Occipital lobe (tissue), 3 donors: ENCODE measurements around the gene PHF20. TPM values are rescaled to one million over a fixed set of nuclear protein-coding genes. Genes with fewer than 3 reads are reported as not detected.
A peak's percentile ranks its signal among the peaks of the same experiment; 100 is the strongest.
"Not testable (repeated sequence)": the region's sequence is repeated elsewhere in the genome, so short reads cannot be mapped to it uniquely, and the experiment has no call there.

ENCODE experiments used
- DNase-seq: peaks from one replicate; lab custom pipeline; 2025; lab: John Stamatoyannopoulos, UW
- small RNA-seq: library from RNA; depleted of rRNA; stranded (forward); fragments of <200 nt; gene quantifications from one replicate; pipeline ENCODE3, GENCODE V24; 2014
- total RNA-seq: library from RNA; depleted of rRNA; stranded (reverse); fragments of >200 nt; gene quantifications from one replicate; pipeline ENCODE4 v1.2.3, GENCODE V29; 2014

Gene PHF20
- total RNA-seq, 1 donor from 2014 or later, result 46.3 TPM

GRCh38 chr20:35972462-35972861, 200.6 kb downstream of the PHF20 start:
- DNase-seq, result no peak

- no peak for DNase-seq
These were observed 202.4 kb downstream of the PHF20 start for GRCh38 chr20:35974256-35974655.

GRCh38 chr20:35975576-35976373, 204.0 kb downstream of the PHF20 start:
- no peak for DNase-seq

GRCh38 chr20:35978041-35978513, 206.3 kb downstream of the PHF20 start:
- no peak for DNase-seq

- DNase-seq, result no peak
These were observed 207.7 kb downstream of the PHF20 start for GRCh38 chr20:35979544-35979943.

- DNase-seq, result no peak
These were observed 210.2 kb downstream of the PHF20 start for GRCh38 chr20:35981969-35982368.

- no peak for DNase-seq
These were observed 212.6 kb downstream of the PHF20 start for GRCh38 chr20:35984382-35984781.

GRCh38 chr20:35985806-35986205, 214.0 kb downstream of the PHF20 start:
- DNase-seq, result no peak

GRCh38 chr20:35988910-35989463, 217.2 kb downstream of the PHF20 start:
- no peak for DNase-seq

- DNase-seq, result no peak
These were observed 219.4 kb downstream of the PHF20 start for GRCh38 chr20:35991142-35991771.

- peak; percentile 1 for DNase-seq
These were observed 221.0 kb downstream of the PHF20 start for GRCh38 chr20:35992713-35993335.

GRCh38 chr20:35994994-35995453, 223.2 kb downstream of the PHF20 start:
- peak; percentile 42 for DNase-seq

GRCh38 chr20:35996492-35996891, 224.7 kb downstream of the PHF20 start:
- DNase-seq, result not testable (repeated sequence)

Small RNA genes lying within 50 kb of the gene (small RNA-seq; reads per million reads assigned to genes)
- gene COX7BP2 (not detected), gene HIGD1AP16 (not detected), gene RF00019 (not detected), gene RF00026 (not detected), gene RNU4-40P (0.09 reads per million), gene RNU6-937P (not detected)

Other genes with a start within 250 kb of the PHF20 start
- gene C20orf173, start 242.4 kb upstream of the PHF20 start, total RNA-seq, result not detected
- gene ERGIC3, start 229.9 kb upstream of the PHF20 start, total RNA-seq, result 204 TPM
- 1.4 TPM for gene SPAG4, start 156.2 kb upstream of the PHF20 start, total RNA-seq
- gene CPNE1, start 107.1 kb upstream of the PHF20 start, total RNA-seq, result 55.1 TPM
- 108 TPM for gene RBM12, start 107.1 kb upstream of the PHF20 start, total RNA-seq
- gene NFS1, start 72.7 kb upstream of the PHF20 start, total RNA-seq, result 40.6 TPM
- 57.4 TPM for gene ROMO1, start 72.6 kb upstream of the PHF20 start, total RNA-seq
- gene RBM39, start 29.8 kb upstream of the PHF20 start, total RNA-seq, result 490 TPM
- 27.0 TPM for gene SCAND1, start 182.5 kb downstream of the PHF20 start, total RNA-seq
- gene CNBD2, start 196.6 kb downstream of the PHF20 start, total RNA-seq, result 5.5 TPM